Upper lobe of left lung (tissue), 4 donors: ENCODE measurements around the gene MAGI2.

Source experiments
- EP300 ChIP-seq, 4 donors: sonication (generic); formaldehyde crosslinking; IDR thresholded peaks; one replicate each; pipeline ENCODE4 v1.5.1; 2017; ENCODE audit warnings: antibody characterized with exemption in 4 of 4, control low read depth in 2 of 4
- POLR2A ChIP-seq, 4 donors: fragments of 450-650 bp; IDR thresholded peaks; one replicate each; pipeline ENCODE4 v1.5.1; 2016 to 2017; ENCODE audit warnings: antibody characterized with exemption in 4 of 4, mild to moderate bottlenecking in 2 of 4
- POLR2AphosphoS5 ChIP-seq, 2 donors: sonication (generic); formaldehyde crosslinking; IDR thresholded peaks; one replicate each; pipeline ENCODE4 v1.5.1; 2017; ENCODE audit warnings: antibody characterized with exemption in 2 of 2
- TF ChIP-seq, protein P1 (sequence below), 6 experiments: fragments of 450-650 bp in 4 of 6; fragments of 200-600 bp in 2 of 6; sonication (generic) in 2 of 6; IDR thresholded peaks; one replicate each; pipeline ENCODE4 v1.5.1; 2016 to 2019; ENCODE audit warnings: antibody characterized with exemption in 6 of 6

GRCh38 chr7:79420464-79420863, 33.0 kb downstream of the MAGI2 start:
- TF ChIP-seq, protein P1, sequence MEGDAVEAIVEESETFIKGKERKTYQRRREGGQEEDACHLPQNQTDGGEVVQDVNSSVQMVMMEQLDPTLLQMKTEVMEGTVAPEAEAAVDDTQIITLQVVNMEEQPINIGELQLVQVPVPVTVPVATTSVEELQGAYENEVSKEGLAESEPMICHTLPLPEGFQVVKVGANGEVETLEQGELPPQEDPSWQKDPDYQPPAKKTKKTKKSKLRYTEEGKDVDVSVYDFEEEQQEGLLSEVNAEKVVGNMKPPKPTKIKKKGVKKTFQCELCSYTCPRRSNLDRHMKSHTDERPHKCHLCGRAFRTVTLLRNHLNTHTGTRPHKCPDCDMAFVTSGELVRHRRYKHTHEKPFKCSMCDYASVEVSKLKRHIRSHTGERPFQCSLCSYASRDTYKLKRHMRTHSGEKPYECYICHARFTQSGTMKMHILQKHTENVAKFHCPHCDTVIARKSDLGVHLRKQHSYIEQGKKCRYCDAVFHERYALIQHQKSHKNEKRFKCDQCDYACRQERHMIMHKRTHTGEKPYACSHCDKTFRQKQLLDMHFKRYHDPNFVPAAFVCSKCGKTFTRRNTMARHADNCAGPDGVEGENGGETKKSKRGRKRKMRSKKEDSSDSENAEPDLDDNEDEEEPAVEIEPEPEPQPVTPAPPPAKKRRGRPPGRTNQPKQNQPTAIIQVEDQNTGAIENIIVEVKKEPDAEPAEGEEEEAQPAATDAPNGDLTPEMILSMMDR (IDR thresholded peaks at IDR 0.05) = no peak
- TF ChIP-seq POLR2AphosphoS5 (IDR thresholded peaks at IDR 0.05) (no peak), POLR2A (IDR thresholded peaks at IDR 0.05) (no peak), EP300 (IDR thresholded peaks at IDR 0.05) (no peak)
